HG03354 (cell line): ENCODE data around the gene ZFYVE9.

Experiments
- ATAC-seq: cut with Tn5 transposase; IDR thresholded peaks from one replicate; pipeline ENCODE4 v1.9.1; 2021; ENCODE audit warnings: mild to moderate bottlenecking; ENCODE audit not compliant: unreplicated experiment, poor library complexity, severe bottlenecking

Gene ZFYVE9

GRCh38 chr1:52306227-52307006 lies 164.5 kb downstream of the ZFYVE9 start:
- ATAC-seq = no peak

GRCh38 chr1:52321061-52321460 lies 179.2 kb downstream of the ZFYVE9 start:
- ATAC-seq = no peak

- no peak for ATAC-seq
Measured at GRCh38 chr1:52323731-52324130, 181.8 kb downstream of the ZFYVE9 start.

GRCh38 chr1:52325786-52326185 lies 183.9 kb downstream of the ZFYVE9 start:
- ATAC-seq = no peak

- ATAC-seq = no peak
Measured at GRCh38 chr1:52328615-52329014, 186.7 kb downstream of the ZFYVE9 start.

GRCh38 chr1:52332411-52332810 lies 190.5 kb downstream of the ZFYVE9 start:
- no peak for ATAC-seq

GRCh38 chr1:52334906-52335528 lies 193.1 kb downstream of the ZFYVE9 start:
- no peak for ATAC-seq

GRCh38 chr1:52337439-52337838 lies 195.6 kb downstream of the ZFYVE9 start:
- no peak for ATAC-seq

- no peak for ATAC-seq
Measured at GRCh38 chr1:52341655-52342260, 199.9 kb downstream of the ZFYVE9 start.

- no peak for ATAC-seq
Measured at GRCh38 chr1:52343979-52344378, 202.1 kb downstream of the ZFYVE9 start.

GRCh38 chr1:52345252-52345651 lies 203.4 kb downstream of the ZFYVE9 start:
- ATAC-seq = no peak

- ATAC-seq = no peak
Measured at GRCh38 chr1:52346653-52347052, 204.8 kb downstream of the ZFYVE9 start.

- ATAC-seq = no peak
Measured at GRCh38 chr1:52348704-52349300, 206.9 kb downstream of the ZFYVE9 start.

- ATAC-seq = no peak
Measured at GRCh38 chr1:52352690-52353089, 210.8 kb downstream of the ZFYVE9 start.

GRCh38 chr1:52355436-52355835 lies 213.5 kb downstream of the ZFYVE9 start:
- no peak for ATAC-seq

- no peak for ATAC-seq
Measured at GRCh38 chr1:52355847-52356505, 214.1 kb downstream of the ZFYVE9 start.

GRCh38 chr1:52356818-52357355 lies 215.0 kb downstream of the ZFYVE9 start:
- no peak for ATAC-seq

- no peak for ATAC-seq
Measured at GRCh38 chr1:52357397-52357796, 215.5 kb downstream of the ZFYVE9 start.

GRCh38 chr1:52358851-52359497 lies 217.1 kb downstream of the ZFYVE9 start:
- no peak for ATAC-seq
